Myocyte (in vitro differentiated cells): ENCODE measurements around the gene CDK7. TPM values are rescaled to one million over a fixed set of nuclear protein-coding genes. Genes with fewer than 3 reads are reported as not detected.

Source experiments
- DNase-seq: peaks from one replicate; pipeline ENCODE4 v3.0.0-alpha.2; 2012; ENCODE audit warnings: low read depth
- total RNA-seq: library from RNA; depleted of rRNA; stranded (reverse); fragments of >200 nt; gene quantifications from 2 replicates; pipeline ENCODE4 v1.2.3, GENCODE V29; 2014

Gene CDK7
- total RNA-seq, 1 donor from 2014 or later: 24.6 TPM

DNA sequence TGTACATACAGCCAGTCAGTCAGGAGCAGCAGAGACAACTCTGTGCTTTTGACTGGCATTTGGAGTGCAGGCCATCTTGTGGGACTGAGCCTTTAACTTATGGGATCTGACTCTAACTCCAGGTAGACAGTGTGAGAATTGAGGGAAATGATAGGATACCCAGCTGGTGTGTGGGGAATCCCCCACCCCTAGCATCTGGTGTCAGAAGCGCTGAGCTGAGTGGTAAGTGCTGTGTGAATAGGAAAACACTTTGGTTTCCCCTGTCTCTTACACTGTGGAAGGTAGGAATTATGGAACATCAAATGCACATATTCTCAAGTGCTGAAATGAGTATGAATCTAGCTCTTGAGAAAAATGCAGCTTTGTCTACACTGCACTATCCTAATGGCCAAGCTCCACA, 54.0 kb downstream of the CDK7 start:
- DNase-seq: no peak

- no peak for DNase-seq
Measured at GRCh38 chr5:69292306-69292705, 57.6 kb downstream of the CDK7 start.

- no peak for DNase-seq
Measured at GRCh38 chr5:69293882-69294281, 59.2 kb downstream of the CDK7 start.

DNA sequence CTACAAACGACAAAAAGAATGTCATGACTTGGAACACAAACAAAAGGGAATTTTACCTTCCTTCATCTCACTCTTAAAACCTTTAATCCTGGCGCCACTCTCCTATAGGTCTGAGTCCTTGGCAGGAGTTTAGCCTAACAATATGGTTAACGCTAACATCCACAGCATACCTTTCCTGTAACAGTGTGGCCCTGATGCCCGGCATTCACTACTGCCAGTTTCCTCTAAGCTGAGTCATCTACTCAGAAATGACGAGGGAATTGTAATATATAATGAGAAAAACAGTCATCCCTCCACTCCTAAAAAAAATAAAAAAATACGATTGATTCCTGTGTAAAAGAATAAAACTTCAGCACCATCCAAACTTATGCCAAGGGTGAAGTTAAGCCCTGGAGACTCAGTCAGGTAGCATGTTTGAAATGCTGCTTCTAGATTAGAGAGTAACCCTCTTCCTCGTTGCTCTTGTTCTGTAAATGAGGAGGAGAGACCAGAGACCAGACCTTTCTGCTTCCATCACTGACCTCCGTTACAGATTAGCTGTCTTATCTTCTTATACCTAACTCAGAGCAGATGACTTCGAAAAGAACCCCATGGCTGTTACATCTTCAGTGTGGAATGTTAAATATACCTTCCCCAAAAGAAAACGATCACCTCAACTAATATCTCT, 60.5 kb downstream of the CDK7 start:
- DNase-seq: no peak

DNA sequence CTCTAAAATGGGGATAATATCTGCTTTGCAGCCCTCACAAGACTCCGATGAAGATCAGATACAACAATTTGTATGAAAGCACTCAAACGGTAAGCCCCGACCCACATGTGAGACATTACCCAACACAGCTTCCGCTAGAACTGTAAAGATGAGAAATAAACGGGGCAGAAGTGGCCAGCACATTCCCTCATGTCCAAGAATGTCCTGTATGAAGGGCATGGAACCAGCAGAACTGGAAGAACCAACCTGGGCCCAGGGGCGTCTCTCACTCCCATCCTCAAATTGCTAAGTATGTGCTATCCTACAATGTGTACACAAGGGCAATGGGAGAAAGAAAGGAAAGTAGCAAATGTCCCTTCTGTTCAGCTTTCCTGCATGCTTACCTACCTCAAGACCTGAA, 64.9 kb downstream of the CDK7 start:
- no peak for DNase-seq

- no peak for DNase-seq
Measured at GRCh38 chr5:69300537-69301203, 66.0 kb downstream of the CDK7 start.

DNA sequence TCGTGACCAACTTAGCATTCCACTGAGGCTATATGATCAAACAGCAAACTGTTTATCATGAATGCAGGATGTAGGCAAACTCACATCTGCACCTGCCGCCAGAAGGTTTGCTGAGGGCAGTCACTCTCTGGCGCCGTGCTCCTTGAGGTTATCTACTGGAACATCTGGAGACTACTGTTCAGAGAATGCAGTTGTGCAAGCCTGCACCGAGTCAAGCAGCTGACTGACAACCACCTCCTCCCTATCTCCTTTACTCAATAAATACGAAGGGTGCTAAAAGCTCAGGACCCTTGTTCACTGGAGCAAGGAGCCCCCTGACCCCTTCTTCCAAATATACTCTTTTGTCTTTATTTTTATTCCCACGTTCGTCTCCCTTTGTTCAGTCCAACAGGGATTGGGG, 70.8 kb downstream of the CDK7 start:
- no peak for DNase-seq

DNA sequence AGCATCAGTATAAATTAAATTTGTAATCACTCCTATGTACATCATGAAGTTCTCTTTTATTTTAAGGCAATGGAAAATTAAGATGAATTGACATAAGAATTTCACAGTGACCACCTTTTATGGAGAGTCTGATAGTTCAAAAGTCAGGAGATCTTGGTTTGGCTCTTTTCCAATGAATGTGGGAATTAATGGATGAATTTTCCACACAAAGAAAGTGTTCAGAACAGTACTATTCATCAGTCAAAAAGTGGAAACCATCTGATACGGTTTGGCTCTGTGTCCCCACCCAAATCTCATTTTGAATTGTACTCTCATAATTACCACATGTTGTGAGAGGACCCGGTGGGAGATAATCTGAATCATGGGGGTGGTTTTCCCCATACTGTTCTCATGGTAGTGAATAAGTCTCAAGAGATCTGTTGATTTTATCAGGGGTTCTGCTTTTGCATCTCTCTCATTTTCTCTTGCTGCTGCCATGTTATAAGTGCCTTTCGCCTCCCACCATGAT, 73.4 kb downstream of the CDK7 start:
- DNase-seq: no peak

DNA sequence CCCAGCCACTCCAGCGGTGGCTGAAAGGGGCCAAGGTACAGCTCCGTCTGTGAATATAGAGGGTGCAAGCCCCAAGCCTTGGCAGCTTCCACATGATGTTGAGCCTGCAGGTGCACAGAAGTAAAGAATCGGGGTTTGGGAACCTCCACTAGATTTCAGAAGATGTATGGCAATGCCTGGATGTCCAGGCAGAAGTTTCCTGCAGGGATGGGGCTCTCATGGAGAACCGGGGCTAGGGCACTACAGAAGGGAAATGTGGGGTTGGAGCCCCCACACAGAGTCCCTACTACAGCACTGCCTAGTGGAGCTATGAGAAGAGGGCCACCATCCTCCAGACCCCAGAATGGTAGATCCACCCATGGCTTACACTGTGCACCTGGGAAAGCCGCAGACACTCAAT, 74.7 kb downstream of the CDK7 start:
- DNase-seq: no peak

DNA sequence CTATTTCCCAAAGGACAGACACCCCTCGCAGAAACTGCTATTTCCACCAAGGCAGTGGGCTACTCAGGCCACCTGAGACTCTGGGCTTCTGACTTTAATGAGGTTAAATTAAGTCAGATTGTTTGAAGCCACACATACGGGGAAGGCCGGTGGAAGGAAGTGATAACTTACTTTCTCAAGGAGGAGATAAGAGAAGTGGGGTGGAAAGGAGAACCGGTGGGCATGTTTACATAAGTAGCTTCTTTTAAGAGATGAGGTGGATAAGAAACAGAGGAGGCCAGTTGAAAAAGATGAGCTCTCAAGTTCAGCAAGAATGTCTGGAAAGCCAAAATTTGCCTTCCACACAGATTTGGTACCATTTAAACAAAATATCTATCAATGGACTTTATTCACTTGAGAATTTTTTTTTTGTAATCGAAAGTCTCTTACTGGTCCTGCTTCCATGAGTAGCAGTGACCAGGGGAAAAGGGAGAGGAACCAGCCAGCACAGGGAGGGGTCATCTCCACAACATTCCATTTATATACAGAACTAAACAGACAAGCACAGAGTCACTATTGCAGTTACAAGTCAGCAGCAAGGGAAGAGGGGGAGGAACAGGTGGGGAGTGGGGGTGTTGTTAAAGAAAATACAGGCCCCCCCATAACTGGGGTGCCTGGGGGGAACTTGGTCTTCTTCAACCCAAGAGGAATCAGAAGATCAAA, 77.9 kb downstream of the CDK7 start:
- DNase-seq: no peak

DNA sequence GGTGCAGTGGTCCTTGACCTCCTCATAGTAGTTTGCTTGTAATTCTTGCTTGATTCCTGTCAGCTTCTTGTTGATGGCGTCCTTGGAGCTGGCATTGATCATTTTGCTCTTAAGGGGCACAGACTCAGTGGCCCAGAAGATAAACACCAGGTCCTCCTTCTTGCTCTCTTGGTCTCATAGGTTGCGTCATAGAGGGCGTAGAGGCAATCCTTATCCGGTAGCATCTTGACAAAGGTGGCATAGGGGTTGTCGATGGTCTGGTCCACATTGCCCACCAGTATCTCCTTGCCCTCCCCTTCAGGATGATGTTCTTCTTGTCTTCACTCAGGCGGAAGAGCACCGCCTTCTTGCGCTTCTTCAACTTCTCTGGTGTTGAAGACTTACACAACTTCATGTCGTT, 78.7 kb downstream of the CDK7 start:
- DNase-seq: no peak

DNA sequence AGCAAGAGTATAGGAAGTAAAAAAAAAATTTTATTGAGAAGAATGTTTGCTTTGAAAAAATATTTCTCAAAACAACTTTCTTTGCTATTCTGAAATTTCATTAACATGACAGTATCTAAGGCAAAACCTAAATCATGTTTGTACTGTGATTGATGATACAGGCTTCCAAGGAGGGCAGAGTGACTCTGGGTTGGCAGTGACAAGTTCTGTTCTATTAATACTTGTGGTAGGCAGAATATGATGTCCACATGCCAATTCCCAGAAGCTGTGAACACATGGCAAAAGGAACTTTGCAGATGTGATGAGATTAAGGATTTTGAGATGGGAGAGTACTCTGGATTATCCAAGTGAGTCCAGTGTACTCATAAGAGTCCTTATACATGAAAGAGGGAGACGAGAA, 81.3 kb downstream of the CDK7 start:
- DNase-seq: peak; percentile 47

GRCh38 chr5:69317391-69317790, 82.7 kb downstream of the CDK7 start:
- DNase-seq: no peak

- DNase-seq: no peak
Measured at GRCh38 chr5:69326365-69326764, 91.7 kb downstream of the CDK7 start.

Other genes with a start within 250 kb of the CDK7 start
- 57.2 and 69.3 TPM in 2 replicates for gene SLC30A5, start 140.9 kb upstream of the CDK7 start, total RNA-seq
- gene CCNB1, start 67.7 kb upstream of the CDK7 start, total RNA-seq: 10.7 and 12.8 TPM in 2 replicates
- 6.5 and 8.3 TPM in 2 replicates for gene CENPH, start 45.3 kb upstream of the CDK7 start, total RNA-seq
- gene CCDC125, start 97.9 kb downstream of the CDK7 start, total RNA-seq: 0.67 and 0.83 TPM in 2 replicates
- 20.2 and 28.5 TPM in 2 replicates for gene AK6, start 134.6 kb downstream of the CDK7 start, total RNA-seq
- 60.5 and 60.9 TPM in 2 replicates for gene TAF9, start 134.6 kb downstream of the CDK7 start, total RNA-seq
- 30.6 and 40.4 TPM in 2 replicates for gene RAD17, start 134.9 kb downstream of the CDK7 start, total RNA-seq
- not detected in 2 replicates for gene MARVELD2, start 180.2 kb downstream of the CDK7 start, total RNA-seq